Keratinocyte (primary cell): ENCODE data around the gene UBASH3B. TPM values are rescaled to one million over a fixed set of nuclear protein-coding genes. Genes with fewer than 3 reads are reported as not detected.

Experiments used
- DNase-seq: peaks from one replicate; pipeline ENCODE4 v3.0.0-alpha.2; 2011; ENCODE audit warnings: low read depth, missing footprints, low spot score
- FAIRE-seq: peaks from 2 replicates; lab custom pipeline; 2011; peaks lifted over from hg19 to GRCh38; lab: Jason Lieb, UNC
- H2AFZ ChIP-seq: 2 replicates; pipeline ENCODE4 v1.6.0; 2012; ENCODE audit warnings: low read length, control low read depth, inconsistent platforms; ENCODE audit not compliant: control insufficient read depth
- H3K27ac ChIP-seq: 2 replicates; pipeline ENCODE4 v1.5.1; 2011; ENCODE audit warnings: low read length; ENCODE audit not compliant: control insufficient read depth, insufficient read depth
- H3K27me3 ChIP-seq: 3 replicates; pipeline ENCODE4 v1.6.0; 2011; ENCODE audit warnings: low read length; ENCODE audit not compliant: control insufficient read depth, insufficient read depth; ENCODE audit errors: extremely low read depth
- H3K36me3 ChIP-seq, 2 experiments: 2 replicates in 1 of 2; 3 replicates in 1 of 2; pipeline ENCODE4 v1.5.1; 2011; ENCODE audit warnings: low read length in 2 of 2, mild to moderate bottlenecking in 1 of 2; ENCODE audit not compliant: control insufficient read depth in 2 of 2, insufficient read depth in 2 of 2; ENCODE audit errors: extremely low read depth in 1 of 2
- H3K4me1 ChIP-seq: 3 replicates; pipeline ENCODE4 v1.5.1; 2011; ENCODE audit warnings: low read length; ENCODE audit not compliant: control insufficient read depth, insufficient read depth; ENCODE audit errors: extremely low read depth
- H3K4me2 ChIP-seq: 3 replicates; pipeline ENCODE4 v1.6.0; 2011; ENCODE audit warnings: low read depth, low read length; ENCODE audit not compliant: control insufficient read depth, insufficient read depth; ENCODE audit errors: extremely low read depth
- H3K4me3 ChIP-seq, 3 experiments: fragments of 200-600 bp in 1 of 3; sonication (generic) in 1 of 3; 2 replicates in 2 of 3; 3 replicates in 1 of 3; pipeline ENCODE4 v1.5.1; 2011 to 2016; ENCODE audit warnings: low read length in 3 of 3, mild to moderate bottlenecking in 3 of 3, control low read depth in 2 of 3, inconsistent platforms in 1 of 3, low read depth in 1 of 3, mixed read lengths in 1 of 3, mixed run types in 1 of 3, moderate library complexity in 1 of 3; ENCODE audit not compliant: control insufficient read depth in 2 of 3, insufficient read depth in 2 of 3; ENCODE audit errors: extremely low read depth in 1 of 3
- H3K79me2 ChIP-seq: 2 replicates; pipeline ENCODE4 v1.6.0; 2012; ENCODE audit warnings: low read length; ENCODE audit not compliant: control insufficient read depth, insufficient read depth
- H3K9ac ChIP-seq: 3 replicates; pipeline ENCODE4 v1.6.0; 2011; ENCODE audit warnings: low read length; ENCODE audit not compliant: control insufficient read depth, insufficient read depth; ENCODE audit errors: extremely low read depth
- H3K9me1 ChIP-seq: 3 replicates; pipeline ENCODE4 v1.6.0; 2011; ENCODE audit warnings: low read length; ENCODE audit not compliant: control insufficient read depth, insufficient read depth; ENCODE audit errors: extremely low read depth
- H3K9me3 ChIP-seq: 2 replicates; pipeline ENCODE4 v1.5.1; 2012; ENCODE audit warnings: low read depth, low read length; ENCODE audit not compliant: control insufficient read depth
- H4K20me1 ChIP-seq: 3 replicates; pipeline ENCODE4 v1.6.0; 2011; ENCODE audit warnings: low read length; ENCODE audit not compliant: control insufficient read depth, insufficient read depth; ENCODE audit errors: extremely low read depth
- EZH2 ChIP-seq: IDR thresholded peaks from one replicate; pipeline ENCODE4 v1.6.1; 2012; ENCODE audit warnings: inconsistent platforms, mild to moderate bottlenecking, low read length, moderate library complexity
- dilution Hi-C: fragments of 300-500 bp; cut with MboI; formaldehyde crosslinking; loops from one replicate; pipeline ENCODE4 v1.7.0; 2020; ENCODE audit warnings: low sequenced_read_pairs; ENCODE audit not compliant: extremely low pct_ligation_motif_present
- polyA plus RNA-seq, 5 experiments: library from polyadenylated mRNA; depleted of rRNA in 3 of 5; stranded (reverse) in 3 of 5; stranded (forward) in 1 of 5; unstranded in 1 of 5; fragments of >200 nt; gene quantifications; 1 replicate in 1 of 5; 2 replicates in 3 of 5; 3 replicates in 1 of 5; pipeline versions ENCODE4 v1.2.1 to v1.2.3, GENCODE V29; 2011 to 2012; ENCODE audit warnings: missing spikeins in 2 of 5, low read depth in 1 of 5, low replicate concordance in 1 of 5
- TF ChIP-seq, protein P1 (sequence below), 3 experiments: IDR thresholded peaks in 1 of 3; conservative IDR thresholded peaks in 1 of 3; optimal IDR thresholded peaks in 1 of 3; 2 replicates in 2 of 3; 3 replicates in 1 of 3; pipeline versions ENCODE3 to v1.5.1; 2011; ENCODE audit warnings: low read length in 3 of 3, mild to moderate bottlenecking in 3 of 3, moderate library complexity in 2 of 3, control low read depth in 1 of 3, inconsistent platforms in 1 of 3; ENCODE audit not compliant: insufficient read depth in 2 of 3; ENCODE audit errors: extremely low read depth in 1 of 3

Gene UBASH3B
- polyA plus RNA-seq, 1 donor (not counting 4 experiments of a cell fraction or from before 2014, with no cell fraction given): 25.0 TPM

DNA sequence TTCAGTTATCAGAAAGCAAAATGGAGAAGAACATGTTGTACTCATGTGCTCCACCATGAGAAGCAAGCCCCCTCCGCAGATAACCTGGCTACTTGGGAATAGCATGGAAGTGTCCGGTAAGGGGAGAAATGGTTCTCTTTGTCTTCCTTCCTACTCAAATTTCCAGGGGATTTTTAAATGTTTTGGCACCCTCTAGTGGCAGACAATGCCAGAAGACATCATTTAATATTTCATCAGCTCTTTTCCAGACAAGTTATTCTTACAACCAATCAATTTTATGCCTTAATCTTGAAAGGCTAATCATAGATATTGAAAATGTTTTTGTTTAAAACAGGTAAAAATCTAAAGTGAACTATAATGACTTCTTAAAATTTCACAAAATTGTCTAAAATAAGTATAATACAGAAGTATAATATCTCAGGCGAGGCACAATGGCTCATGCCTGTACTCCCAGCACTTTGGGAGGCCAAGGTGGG, 198.5 kb downstream of the UBASH3B start:
- no peaks in the 10 kb centered on the region for H4K20me1 ChIP-seq
- H3K4me3 ChIP-seq: no peak overlapping the region
- H3K79me2 ChIP-seq: no peaks in the 10 kb centered on the region
- TF ChIP-seq, protein P1, sequence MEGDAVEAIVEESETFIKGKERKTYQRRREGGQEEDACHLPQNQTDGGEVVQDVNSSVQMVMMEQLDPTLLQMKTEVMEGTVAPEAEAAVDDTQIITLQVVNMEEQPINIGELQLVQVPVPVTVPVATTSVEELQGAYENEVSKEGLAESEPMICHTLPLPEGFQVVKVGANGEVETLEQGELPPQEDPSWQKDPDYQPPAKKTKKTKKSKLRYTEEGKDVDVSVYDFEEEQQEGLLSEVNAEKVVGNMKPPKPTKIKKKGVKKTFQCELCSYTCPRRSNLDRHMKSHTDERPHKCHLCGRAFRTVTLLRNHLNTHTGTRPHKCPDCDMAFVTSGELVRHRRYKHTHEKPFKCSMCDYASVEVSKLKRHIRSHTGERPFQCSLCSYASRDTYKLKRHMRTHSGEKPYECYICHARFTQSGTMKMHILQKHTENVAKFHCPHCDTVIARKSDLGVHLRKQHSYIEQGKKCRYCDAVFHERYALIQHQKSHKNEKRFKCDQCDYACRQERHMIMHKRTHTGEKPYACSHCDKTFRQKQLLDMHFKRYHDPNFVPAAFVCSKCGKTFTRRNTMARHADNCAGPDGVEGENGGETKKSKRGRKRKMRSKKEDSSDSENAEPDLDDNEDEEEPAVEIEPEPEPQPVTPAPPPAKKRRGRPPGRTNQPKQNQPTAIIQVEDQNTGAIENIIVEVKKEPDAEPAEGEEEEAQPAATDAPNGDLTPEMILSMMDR (optimal IDR thresholded peaks at IDR 0.05 in 1 of 3, IDR thresholded peaks at IDR 0.05 in 1 of 3, conservative IDR thresholded peaks at IDR 0.05 in 1 of 3; ENCODE audit: extremely low read depth in 1 of 3, insufficient read depth in 2 of 3, low read length in 3 of 3): peak; percentile 26 to 66 (median 32)
- TF ChIP-seq EZH2: no peak
- H3K9ac ChIP-seq: no peak overlapping the region
- peak overlapping the region; percentile 30 for H3K4me2 ChIP-seq
- dilution Hi-C loops: no loop called here
- no peaks in the 10 kb centered on the region for H3K27me3 ChIP-seq
- H3K4me1 ChIP-seq: peaks cover 36% of the 10 kb centered on the region
- H2AFZ ChIP-seq: peak overlapping the region; percentile 48
- no peak for DNase-seq
- peak overlapping the region; percentile 24 for H3K27ac ChIP-seq
- H3K36me3 ChIP-seq: no peaks in the 10 kb centered on the region
- H3K9me1 ChIP-seq: no peaks in the 10 kb centered on the region
- FAIRE-seq: peak; percentile 88
- no peaks in the 10 kb centered on the region for H3K9me3 ChIP-seq

GRCh38 chr11:122861631-122862030, 206.1 kb downstream of the UBASH3B start:
- H3K9me1 ChIP-seq: no peaks in the 10 kb centered on the region
- H3K4me3 ChIP-seq: no peak overlapping the region
- H3K27me3 ChIP-seq: no peaks in the 10 kb centered on the region
- FAIRE-seq (no peak), DNase-seq (no peak)
- no peak overlapping the region for H3K27ac ChIP-seq
- no peaks in the 10 kb centered on the region for H3K36me3 ChIP-seq
- peak overlapping the region; percentile 29 for H3K4me2 ChIP-seq
- TF ChIP-seq, protein P1 (optimal IDR thresholded peaks at IDR 0.05 in 1 of 3, IDR thresholded peaks at IDR 0.05 in 1 of 3, conservative IDR thresholded peaks at IDR 0.05 in 1 of 3; ENCODE audit: extremely low read depth in 1 of 3, insufficient read depth in 2 of 3, low read length in 3 of 3): no peak
- TF ChIP-seq EZH2: no peak
- no peaks in the 10 kb centered on the region for H4K20me1 ChIP-seq
- H3K4me1 ChIP-seq: peaks cover 14% of the 10 kb centered on the region
- no peaks in the 10 kb centered on the region for H3K79me2 ChIP-seq
- dilution Hi-C loops: no loop called here
- H3K9ac ChIP-seq: no peak overlapping the region
- H3K9me3 ChIP-seq: no peaks in the 10 kb centered on the region
- H2AFZ ChIP-seq: no peak overlapping the region
